ENCODE data around the gene TENM3.

Gene TENM3

GRCh38 chr4:182775075-182775474, 531.9 kb downstream of the TENM3 start:
- no peak for DNase-seq (ENCODE audit: low read depth in 2 of 2)
- no peak overlapping the region for H3K4me3 ChIP-seq (replicated peaks in 1 of 2; ENCODE audit: low read depth in 2 of 2, low read length in 2 of 2)
- no peak for TF ChIP-seq CTCF (IDR thresholded peaks at IDR 0.05; ENCODE audit: low read depth, low read length)

- no peak for TF ChIP-seq CTCF (IDR thresholded peaks at IDR 0.05; ENCODE audit: low read depth, low read length)
- no peak overlapping the region for H3K4me3 ChIP-seq (replicated peaks in 1 of 2; ENCODE audit: low read depth in 2 of 2, low read length in 2 of 2)
- DNase-seq (ENCODE audit: low read depth in 2 of 2): no peak
Measured at GRCh38 chr4:182776376-182777105, 533.3 kb downstream of the TENM3 start.

GRCh38 chr4:182778222-182778982, 535.2 kb downstream of the TENM3 start:
- no peak overlapping the region for H3K4me3 ChIP-seq (replicated peaks in 1 of 2; ENCODE audit: low read depth in 2 of 2, low read length in 2 of 2)
- TF ChIP-seq CTCF (IDR thresholded peaks at IDR 0.05; ENCODE audit: low read depth, low read length): no peak
- DNase-seq (ENCODE audit: low read depth in 2 of 2): no peak

- DNase-seq (ENCODE audit: low read depth in 2 of 2): no peak
- no peak overlapping the region for H3K4me3 ChIP-seq (replicated peaks in 1 of 2; ENCODE audit: low read depth in 2 of 2, low read length in 2 of 2)
Measured at GRCh38 chr4:182786991-182787390, 543.8 kb downstream of the TENM3 start.

GRCh38 chr4:182788201-182788600, 545.0 kb downstream of the TENM3 start:
- TF ChIP-seq CTCF (IDR thresholded peaks at IDR 0.05; ENCODE audit: low read depth, low read length): no peak
- H3K4me3 ChIP-seq (replicated peaks in 1 of 2; ENCODE audit: low read depth in 2 of 2, low read length in 2 of 2): no peak overlapping the region
- no peak for DNase-seq (ENCODE audit: low read depth in 2 of 2)

More at GRCh38 chr4:182786991-182787390, 543.8 kb downstream of the TENM3 start:
- no peak for TF ChIP-seq CTCF (IDR thresholded peaks at IDR 0.05; ENCODE audit: low read depth, low read length)

- DNase-seq (ENCODE audit: low read depth in 2 of 2): no peak
- TF ChIP-seq CTCF (IDR thresholded peaks at IDR 0.05; ENCODE audit: low read depth, low read length): no peak
- no peak overlapping the region for H3K4me3 ChIP-seq (replicated peaks in 1 of 2; ENCODE audit: low read depth in 2 of 2, low read length in 2 of 2)
Measured at GRCh38 chr4:182789529-182789928, 546.3 kb downstream of the TENM3 start.
